ENCODE data around the gene HSPA12B. TPM values are rescaled to one million over a fixed set of nuclear protein-coding genes. Genes with fewer than 3 reads are reported as not detected.

HSPA12B gene
- total RNA-seq, 5 donors from 2014 or later (not counting 1 experiment from before 2014, with no cell fraction given) = 0.10 to 0.12 TPM; not detected in 3

- DNase-seq (no peak), ATAC-seq (replicated peaks in 1 of 4) (no peak)
- Histone ChIP-seq H3K27me3 (replicated peaks in 1 of 2; ENCODE audit: control insufficient read depth in 2 of 2, extremely low read depth in 1 of 2, insufficient read depth in 2 of 2, low read length in 1 of 2) (peaks cover under 1 to 69% of the 10 kb centered on the region in 2 experiments), H3K9me3 (no peaks in the 10 kb centered on the region), H3K27ac (ENCODE audit: low read length) (no peak overlapping the region), H3K4me3 (ENCODE audit: control insufficient read depth in 1 of 2, extremely low read depth in 1 of 2, low read length in 1 of 2) (no peak overlapping the region), H3K36me3 (ENCODE audit: control insufficient read depth in 2 of 2, extremely low read depth in 1 of 2, insufficient read depth in 1 of 2, low read length in 1 of 2) (no peaks in the 10 kb centered on the region), H3K4me1 (ENCODE audit: control insufficient read depth in 1 of 2, extremely low read depth in 1 of 2, insufficient read depth in 2 of 2, low read length in 2 of 2) (peaks cover 0 to 5% of the 10 kb centered on the region in 2 experiments)
- Mint-ChIP-seq H3K9me3 (no peaks in the 10 kb centered on the region), H3K27ac (no peak overlapping the region), H3K36me3 (no peaks in the 10 kb centered on the region), H3K4me1 (peaks cover 0 to 3% (median 0%) of the 10 kb centered on the region in 3 donors), H3K4me3 (peak overlapping the region in 1 of 3 donors; percentile 38), H3K27me3 (peaks cover 43 to 59% of the 10 kb centered on the region in 2 donors)
- ChIA-PET POLR2A (no interaction called here), CTCF (no interaction called here)
- 94% methylated on average over 10 of the region's 16 CpGs for WGBS (ENCODE audit: insufficient coverage)
These were observed 550 bp upstream of the HSPA12B start for GRCh38 chr20:3731944-3732326.

GRCh38 chr20:3733119-3733995 lies 872 bp downstream of the HSPA12B start:
- H3K9me3 Mint-ChIP-seq = no peaks in the 10 kb centered on the region
- peaks cover 32 to 44% of the 10 kb centered on the region in 2 donors for H3K27me3 Mint-ChIP-seq
- Histone ChIP-seq H3K9me3 (no peaks in the 10 kb centered on the region), H3K27me3 (replicated peaks in 1 of 2; ENCODE audit: control insufficient read depth in 2 of 2, extremely low read depth in 1 of 2, insufficient read depth in 2 of 2, low read length in 1 of 2) (peaks cover 0 to 59% of the 10 kb centered on the region in 2 experiments), H3K36me3 (ENCODE audit: control insufficient read depth in 2 of 2, extremely low read depth in 1 of 2, insufficient read depth in 1 of 2, low read length in 1 of 2) (no peaks in the 10 kb centered on the region), H3K4me1 (ENCODE audit: control insufficient read depth in 1 of 2, extremely low read depth in 1 of 2, insufficient read depth in 2 of 2, low read length in 2 of 2) (peaks cover 0 to 5% of the 10 kb centered on the region in 2 experiments), H3K4me3 (ENCODE audit: control insufficient read depth in 1 of 2, extremely low read depth in 1 of 2, low read length in 1 of 2) (no peak overlapping the region), H3K27ac (ENCODE audit: low read length) (no peak overlapping the region)
- peak overlapping the region in 1 of 2 donors; percentile 23 for H3K27ac Mint-ChIP-seq
- ChIA-PET POLR2A (no interaction called here), CTCF (no interaction called here)
- DNase-seq = no peak
- peak overlapping the region in 1 of 3 donors; percentile 8 for H3K4me3 Mint-ChIP-seq
- no peak for ATAC-seq (replicated peaks in 1 of 4)
- 86% methylated on average over 18 of the region's 20 CpGs for WGBS (ENCODE audit: insufficient coverage)
- H3K4me1 Mint-ChIP-seq = peaks cover 0 to 3% (median 0%) of the 10 kb centered on the region in 3 donors
- H3K36me3 Mint-ChIP-seq = no peaks in the 10 kb centered on the region

- Mint-ChIP-seq H3K36me3 (no peaks in the 10 kb centered on the region), H3K4me1 (peaks cover 0 to 3% (median 0%) of the 10 kb centered on the region in 3 donors), H3K9me3 (no peaks in the 10 kb centered on the region), H3K4me3 (no peak overlapping the region), H3K27me3 (peaks cover 29 to 40% of the 10 kb centered on the region in 2 donors), H3K27ac (no peak overlapping the region)
- H3K4me1 ChIP-seq (ENCODE audit: control insufficient read depth in 1 of 2, extremely low read depth in 1 of 2, insufficient read depth in 2 of 2, low read length in 2 of 2) = peaks cover 0 to 5% of the 10 kb centered on the region in 2 experiments
- no peaks in the 10 kb centered on the region for H3K9me3 ChIP-seq
- 86% methylated on average over 8 of the region's 12 CpGs for WGBS (ENCODE audit: insufficient coverage)
- peaks cover 0 to 49% of the 10 kb centered on the region in 2 experiments for H3K27me3 ChIP-seq (replicated peaks in 1 of 2; ENCODE audit: control insufficient read depth in 2 of 2, extremely low read depth in 1 of 2, insufficient read depth in 2 of 2, low read length in 1 of 2)
- ChIA-PET POLR2A (no interaction called here), CTCF (interaction anchor here in 1 of 2 donors (0.7 kb wide), 1 partner anchor 318 kb away, joined by 4 read pairs; no protein-coding TSS in a partner anchor)
- no peak overlapping the region for H3K27ac ChIP-seq (ENCODE audit: low read length)
- H3K36me3 ChIP-seq (ENCODE audit: control insufficient read depth in 2 of 2, extremely low read depth in 1 of 2, insufficient read depth in 1 of 2, low read length in 1 of 2) = no peaks in the 10 kb centered on the region
- ATAC-seq (replicated peaks in 1 of 4) = no peak
- no peak overlapping the region for H3K4me3 ChIP-seq (ENCODE audit: control insufficient read depth in 1 of 2, extremely low read depth in 1 of 2, low read length in 1 of 2)
- DNase-seq = no peak
These were observed 1.8 kb downstream of the HSPA12B start for GRCh38 chr20:3734111-3734843.

- Mint-ChIP-seq H3K9me3 (no peaks in the 10 kb centered on the region), H3K27ac (no peak overlapping the region), H3K36me3 (no peaks in the 10 kb centered on the region), H3K4me1 (peaks cover 0 to 3% (median 0%) of the 10 kb centered on the region in 3 donors), H3K4me3 (no peak overlapping the region), H3K27me3 (peaks cover 20 to 26% of the 10 kb centered on the region in 2 donors)
- H3K4me3 ChIP-seq (ENCODE audit: control insufficient read depth in 1 of 2, extremely low read depth in 1 of 2, low read length in 1 of 2) = no peak overlapping the region
- no peaks in the 10 kb centered on the region for H3K9me3 ChIP-seq
- no peak overlapping the region for H3K27ac ChIP-seq (ENCODE audit: low read length)
- CTCF ChIA-PET = no interaction called here
- ATAC-seq (replicated peaks in 1 of 4) (no peak), DNase-seq (no peak)
- POLR2A ChIA-PET = no interaction called here
- WGBS (ENCODE audit: insufficient coverage) = no CpG with 5 or more reads among the region's 4 CpGs
- peaks cover 0 to 5% of the 10 kb centered on the region in 2 experiments for H3K4me1 ChIP-seq (ENCODE audit: control insufficient read depth in 1 of 2, extremely low read depth in 1 of 2, insufficient read depth in 2 of 2, low read length in 2 of 2)
- H3K27me3 ChIP-seq (replicated peaks in 1 of 2; ENCODE audit: control insufficient read depth in 2 of 2, extremely low read depth in 1 of 2, insufficient read depth in 2 of 2, low read length in 1 of 2) = peaks cover 0 to 46% of the 10 kb centered on the region in 2 experiments
- H3K36me3 ChIP-seq (ENCODE audit: control insufficient read depth in 2 of 2, extremely low read depth in 1 of 2, insufficient read depth in 1 of 2, low read length in 1 of 2) = no peaks in the 10 kb centered on the region
These were observed 3.3 kb downstream of the HSPA12B start for GRCh38 chr20:3735768-3736167.

DNA sequence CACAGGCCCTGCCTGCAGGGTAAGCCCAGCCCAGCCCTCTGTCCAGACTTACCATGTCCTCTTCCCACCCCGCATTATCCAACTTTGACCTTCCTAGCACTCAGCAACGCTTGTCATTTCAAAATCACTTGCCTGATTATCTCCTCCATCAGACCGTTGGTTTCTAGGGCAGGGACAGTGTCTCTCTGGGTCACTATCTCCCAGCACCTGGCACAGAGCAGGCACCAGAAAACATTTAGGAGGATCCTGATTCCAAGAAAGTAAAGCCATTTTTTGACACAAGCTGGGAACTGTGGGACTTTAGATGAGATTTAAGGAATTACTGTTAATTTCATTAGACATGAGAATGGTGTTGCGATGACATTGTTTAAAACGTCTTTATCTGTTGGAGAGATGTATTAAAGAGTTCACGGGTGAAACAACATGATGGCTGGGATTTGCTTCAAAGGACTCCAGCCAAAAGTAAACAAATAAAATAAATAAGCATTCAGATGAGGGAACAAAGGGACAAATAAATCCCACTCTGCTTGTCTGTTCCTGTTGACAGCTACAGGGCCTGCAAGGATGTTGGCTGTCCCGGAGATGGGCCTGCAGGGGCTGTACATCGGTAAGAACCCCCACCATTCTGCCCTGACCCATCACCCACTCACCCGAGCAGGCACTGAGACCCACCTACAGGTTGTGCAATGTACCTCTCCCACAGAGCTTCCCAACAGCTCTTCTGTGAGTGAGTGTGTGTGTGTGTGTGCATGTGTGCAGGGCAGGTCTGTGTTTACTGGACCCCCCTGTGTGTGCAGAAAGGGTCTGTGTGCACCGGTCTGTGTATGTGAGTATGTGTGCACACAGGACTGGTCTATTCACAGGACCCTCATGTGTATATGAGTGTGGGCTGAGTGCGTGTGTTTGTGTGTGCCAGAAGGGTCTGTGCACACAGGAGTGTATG lies 5.9 kb downstream of the HSPA12B start:
- no peaks in the 10 kb centered on the region for H3K4me1 ChIP-seq (ENCODE audit: control insufficient read depth in 1 of 2, extremely low read depth in 1 of 2, insufficient read depth in 2 of 2, low read length in 2 of 2)
- no peak overlapping the region for H3K4me3 ChIP-seq (ENCODE audit: control insufficient read depth in 1 of 2, extremely low read depth in 1 of 2, low read length in 1 of 2)
- H3K27me3 ChIP-seq (replicated peaks in 1 of 2; ENCODE audit: control insufficient read depth in 2 of 2, extremely low read depth in 1 of 2, insufficient read depth in 2 of 2, low read length in 1 of 2) = peaks cover 0 to 24% of the 10 kb centered on the region in 2 experiments
- Mint-ChIP-seq H3K4me3 (no peak overlapping the region), H3K27me3 (peaks cover 3 to 6% of the 10 kb centered on the region in 2 donors), H3K4me1 (no peaks in the 10 kb centered on the region), H3K27ac (no peak overlapping the region), H3K9me3 (no peaks in the 10 kb centered on the region), H3K36me3 (no peaks in the 10 kb centered on the region)
- H3K36me3 ChIP-seq (ENCODE audit: control insufficient read depth in 2 of 2, extremely low read depth in 1 of 2, insufficient read depth in 1 of 2, low read length in 1 of 2) = no peaks in the 10 kb centered on the region
- ATAC-seq (replicated peaks in 1 of 4) (no peak), DNase-seq (no peak)
- no peaks in the 10 kb centered on the region for H3K9me3 ChIP-seq
- no peak overlapping the region for H3K27ac ChIP-seq (ENCODE audit: low read length)
- ChIA-PET CTCF (no interaction called here), POLR2A (no interaction called here)
- 79% methylated on average over 8 of the region's 11 CpGs for WGBS (ENCODE audit: insufficient coverage)
